ENCODE results near the gene STK32C. TPM values are rescaled to one million over a fixed set of nuclear protein-coding genes. Genes with fewer than 3 reads are reported as not detected.

STK32C gene
- total and polyA plus RNA-seq, 2 of the 4 experiments (the other 2 are of a cell fraction), result 5.0 to 8.3 TPM

GRCh38 chr10:132280646-132281074 lies 27.1 kb downstream of the STK32C start:
- ChIA-PET POLR2A (ENCODE audit: unreplicated experiment) (no interaction called here), CTCF (no interaction called here)
- no peaks in the 10 kb centered on the region for H3K9me3 ChIP-seq (ENCODE audit: control insufficient read depth, insufficient read depth, low read length)
- H2AFZ ChIP-seq (replicated peaks; ENCODE audit: low read length, poor library complexity), result no peak overlapping the region
- no peak overlapping the region for H2BK15ac ChIP-seq (ENCODE audit: low read depth, low read length)
- 84% methylated on average over 19 of the region's 20 CpGs; no CpG with 5 or more reads in 1 of the 2 experiments for WGBS, 2 experiments (ENCODE audit: extremely low coverage in 2 of 2, insufficient read length in 1 of 2)
- no peak overlapping the region for H2AK9ac ChIP-seq (replicated peaks; ENCODE audit: low read depth, low read length, poor library complexity)
- no peak overlapping the region for H4K5ac ChIP-seq (ENCODE audit: low read depth, low read length)
- H3K4me1 ChIP-seq (ENCODE audit: control insufficient read depth, insufficient read depth, low read length), result peaks cover 2% of the 10 kb centered on the region; the same call in 1 of the 2 replicates
- DNase-seq (no peak), ATAC-seq (ENCODE audit: low read depth) (no peak)
- no peak overlapping the region for H2BK120ac ChIP-seq (ENCODE audit: low read depth, low read length)
- no peak overlapping the region for H3K4me2 ChIP-seq (ENCODE audit: low read depth, low read length)
- H3K27me3 ChIP-seq (ENCODE audit: control insufficient read depth, insufficient read depth, low read length), result peaks cover 22% of the 10 kb centered on the region; the same call in 1 of the 2 replicates
- intact Hi-C loops (cut with micrococcal nuclease), result no loop called here
- H3K36me3 ChIP-seq (ENCODE audit: control insufficient read depth, insufficient read depth, low read length), result no peaks in the 10 kb centered on the region
- in situ Hi-C loops (cut with MboI; ENCODE audit: low sequenced_read_pairs), result no loop called here
- no peak overlapping the region for H2BK20ac ChIP-seq (ENCODE audit: low read depth, low read length)
- H3K79me1 ChIP-seq (ENCODE audit: low read depth in 1 of 2, low read length in 2 of 2), result no peaks in the 10 kb centered on the region
- H3K4me3 ChIP-seq (ENCODE audit: insufficient read depth, low read depth, low read length), result no peak overlapping the region
- no TSS peak for BruUV-seq (replicated peaks)
- no peaks in the 10 kb centered on the region for H4K20me1 ChIP-seq (ENCODE audit: insufficient read depth, low read length)
- no peaks in the 10 kb centered on the region; the same call in 1 of the 2 replicates for H3K9me1 ChIP-seq (ENCODE audit: insufficient read depth, low read length)
- no peak overlapping the region for H3K23ac ChIP-seq (ENCODE audit: low read depth, low read length)
- no peak overlapping the region for H3K14ac ChIP-seq (replicated peaks; ENCODE audit: low read depth, low read length)
- no peak overlapping the region for H3K4ac ChIP-seq (ENCODE audit: low read depth, low read length)
- H3K56ac ChIP-seq (ENCODE audit: extremely low read depth, insufficient read depth, low read length), result no peak overlapping the region
- TF ChIP-seq NFE2L2 (IDR thresholded peaks at IDR 0.05; ENCODE audit: low read depth, low read length) (no peak), MAZ (IDR thresholded peaks at IDR 0.05; ENCODE audit: borderline replicate concordance, low read depth, low read length) (no peak), RFX5 (IDR thresholded peaks at IDR 0.05; ENCODE audit: low read depth, low read length) (no peak), FOS (IDR thresholded peaks at IDR 0.05; ENCODE audit: low read depth, low read length) (no peak), RCOR1 (IDR thresholded peaks at IDR 0.05; ENCODE audit: insufficient replicate concordance, low read length) (no peak), RAD21 (IDR thresholded peaks at IDR 0.05; ENCODE audit: low read length) (no peak), USF2 (IDR thresholded peaks at IDR 0.05; ENCODE audit: low read depth, low read length) (no peak)
- no peak overlapping the region for H3K27ac ChIP-seq (ENCODE audit: insufficient read depth, low read length)
- no peak overlapping the region for H2BK5ac ChIP-seq (ENCODE audit: low read depth, low read length, poor library complexity, severe bottlenecking)
- no peak overlapping the region for H4K91ac ChIP-seq (ENCODE audit: insufficient read depth, low read depth, low read length)
- H3K9ac ChIP-seq (ENCODE audit: low read depth, low read length), result no peak overlapping the region
- no peak overlapping the region for H3K18ac ChIP-seq (ENCODE audit: low read depth, low read length)
- dilution Hi-C loops (cut with HindIII; ENCODE audit: low sequenced_read_pairs, unreplicated experiment), result no loop called here
- H2AK5ac ChIP-seq (ENCODE audit: low read depth, low read length), result no peak overlapping the region
- H4K8ac ChIP-seq (ENCODE audit: low read depth in 2 of 2, low read length in 2 of 2), result no peak overlapping the region
